ENCODE measurements around the gene NSMCE1. TPM values are rescaled to one million over a fixed set of nuclear protein-coding genes. Genes with fewer than 3 reads are reported as not detected.

Gene NSMCE1
- total RNA-seq, 1 experiment from 2014 or later = 45.7 TPM

DNA sequence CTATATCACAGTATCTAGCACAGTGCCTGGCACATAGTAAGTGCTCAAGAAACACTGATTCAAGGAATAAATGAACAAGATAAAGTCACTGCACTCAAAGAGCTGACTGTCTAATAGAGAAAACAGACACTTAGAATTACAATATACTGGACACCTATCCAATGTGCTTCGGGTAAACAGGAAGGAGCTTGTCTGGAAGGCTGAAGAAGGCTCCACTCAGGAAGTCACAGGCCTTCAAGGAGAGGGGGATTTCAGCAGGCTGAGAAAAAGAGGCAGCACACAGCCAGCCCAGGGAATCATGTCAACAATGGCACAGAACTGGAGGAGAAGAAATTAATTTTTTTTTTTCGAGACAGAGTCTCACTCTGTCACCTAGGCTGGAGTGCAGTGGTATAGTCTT, 35.5 kb upstream of the NSMCE1 start:
- Histone ChIP-seq H3K27me3 (replicated peaks; ENCODE audit: insufficient read depth, low read depth, low read length, poor library complexity) (no peaks in the 10 kb centered on the region), H3K4me1 (ENCODE audit: insufficient read depth, low read length, poor library complexity, severe bottlenecking) (no peaks in the 10 kb centered on the region), H3K27ac (ENCODE audit: low read depth, low read length, poor library complexity, severe bottlenecking) (no peak overlapping the region), H3K4me3 (ENCODE audit: low read depth, low read length, poor library complexity, severe bottlenecking) (no peak overlapping the region), H3K36me3 (ENCODE audit: insufficient read depth, low read length, poor library complexity, severe bottlenecking) (no peaks in the 10 kb centered on the region), H3K9me3 (ENCODE audit: low read depth, low read length, poor library complexity, severe bottlenecking) (peaks cover 4% of the 10 kb centered on the region)
- ChIA-PET POLR2A (ENCODE audit: low non-redundant PET) (no interaction called here), CTCF (no interaction called here)
- BruUV-seq (replicated peaks) = no TSS peak
- intact Hi-C loops (cut with micrococcal nuclease; ENCODE audit: unreplicated experiment) = no loop called here
- DNase-seq (ENCODE audit: low spot score) = no peak
- TF ChIP-seq EZH2 (IDR thresholded peaks at IDR 0.05; ENCODE audit: borderline replicate concordance, low read depth, low read length, poor library complexity, severe bottlenecking) = no peak
- TF ChIP-seq, protein P1, sequence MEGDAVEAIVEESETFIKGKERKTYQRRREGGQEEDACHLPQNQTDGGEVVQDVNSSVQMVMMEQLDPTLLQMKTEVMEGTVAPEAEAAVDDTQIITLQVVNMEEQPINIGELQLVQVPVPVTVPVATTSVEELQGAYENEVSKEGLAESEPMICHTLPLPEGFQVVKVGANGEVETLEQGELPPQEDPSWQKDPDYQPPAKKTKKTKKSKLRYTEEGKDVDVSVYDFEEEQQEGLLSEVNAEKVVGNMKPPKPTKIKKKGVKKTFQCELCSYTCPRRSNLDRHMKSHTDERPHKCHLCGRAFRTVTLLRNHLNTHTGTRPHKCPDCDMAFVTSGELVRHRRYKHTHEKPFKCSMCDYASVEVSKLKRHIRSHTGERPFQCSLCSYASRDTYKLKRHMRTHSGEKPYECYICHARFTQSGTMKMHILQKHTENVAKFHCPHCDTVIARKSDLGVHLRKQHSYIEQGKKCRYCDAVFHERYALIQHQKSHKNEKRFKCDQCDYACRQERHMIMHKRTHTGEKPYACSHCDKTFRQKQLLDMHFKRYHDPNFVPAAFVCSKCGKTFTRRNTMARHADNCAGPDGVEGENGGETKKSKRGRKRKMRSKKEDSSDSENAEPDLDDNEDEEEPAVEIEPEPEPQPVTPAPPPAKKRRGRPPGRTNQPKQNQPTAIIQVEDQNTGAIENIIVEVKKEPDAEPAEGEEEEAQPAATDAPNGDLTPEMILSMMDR (conservative IDR thresholded peaks at IDR 0.05; ENCODE audit: low read depth, low read length) = no peak

DNA sequence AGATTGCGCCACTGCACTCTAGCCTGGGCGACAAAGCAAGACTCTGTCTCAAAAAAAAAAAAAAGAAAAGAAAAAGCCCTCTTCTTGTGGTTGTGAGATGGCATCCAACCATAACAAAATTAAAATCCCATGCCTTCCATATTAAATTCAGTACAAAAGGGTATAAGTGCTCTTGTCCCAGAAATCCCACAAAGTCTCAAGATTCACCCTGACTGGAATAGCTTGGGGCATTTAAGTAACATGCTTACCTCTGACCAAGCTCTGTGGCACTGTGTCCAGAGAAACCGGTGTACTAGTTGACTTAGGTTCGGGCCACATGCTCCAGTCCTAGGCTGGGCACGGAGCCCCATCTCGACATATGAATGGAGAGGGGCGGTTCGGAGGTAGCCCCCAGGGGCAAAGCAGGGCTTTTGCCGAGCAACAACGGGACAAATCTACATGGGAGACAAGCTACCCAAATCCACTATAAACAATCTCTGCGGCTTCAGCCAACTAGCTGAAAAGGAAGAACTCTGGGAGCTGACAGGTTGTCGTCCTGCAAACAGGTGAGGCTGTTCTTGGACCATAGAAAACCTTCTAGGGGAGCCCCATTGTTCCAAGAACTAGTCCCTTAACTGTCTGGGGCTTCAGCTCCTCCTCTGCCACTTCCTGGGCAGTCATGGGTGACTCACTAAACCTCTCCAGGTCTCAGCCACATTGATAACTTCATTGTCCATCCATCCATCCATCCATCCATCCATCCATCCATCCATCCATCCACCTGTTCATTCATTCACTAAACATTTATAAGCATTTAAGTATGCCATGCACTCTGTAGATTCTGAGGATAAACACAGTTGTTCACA, 34.9 kb upstream of the NSMCE1 start:
- no peak for DNase-seq (ENCODE audit: low spot score)
- no peaks in the 10 kb centered on the region for H3K36me3 ChIP-seq (ENCODE audit: insufficient read depth, low read length, poor library complexity, severe bottlenecking)
- H3K4me3 ChIP-seq (ENCODE audit: low read depth, low read length, poor library complexity, severe bottlenecking) = no peak overlapping the region
- TF ChIP-seq, protein P1 (conservative IDR thresholded peaks at IDR 0.05; ENCODE audit: low read depth, low read length) = no peak
- no peak for TF ChIP-seq EZH2 (IDR thresholded peaks at IDR 0.05; ENCODE audit: borderline replicate concordance, low read depth, low read length, poor library complexity, severe bottlenecking)
- no TSS peak for BruUV-seq (replicated peaks)
- ChIA-PET POLR2A (ENCODE audit: low non-redundant PET) (no interaction called here), CTCF (no interaction called here)
- intact Hi-C loops (cut with micrococcal nuclease; ENCODE audit: unreplicated experiment) = no loop called here
- H3K27me3 ChIP-seq (replicated peaks; ENCODE audit: insufficient read depth, low read depth, low read length, poor library complexity) = no peaks in the 10 kb centered on the region
- H3K27ac ChIP-seq (ENCODE audit: low read depth, low read length, poor library complexity, severe bottlenecking) = no peak overlapping the region
- no peaks in the 10 kb centered on the region for H3K4me1 ChIP-seq (ENCODE audit: insufficient read depth, low read length, poor library complexity, severe bottlenecking)
- H3K9me3 ChIP-seq (ENCODE audit: low read depth, low read length, poor library complexity, severe bottlenecking) = no peaks in the 10 kb centered on the region

DNA sequence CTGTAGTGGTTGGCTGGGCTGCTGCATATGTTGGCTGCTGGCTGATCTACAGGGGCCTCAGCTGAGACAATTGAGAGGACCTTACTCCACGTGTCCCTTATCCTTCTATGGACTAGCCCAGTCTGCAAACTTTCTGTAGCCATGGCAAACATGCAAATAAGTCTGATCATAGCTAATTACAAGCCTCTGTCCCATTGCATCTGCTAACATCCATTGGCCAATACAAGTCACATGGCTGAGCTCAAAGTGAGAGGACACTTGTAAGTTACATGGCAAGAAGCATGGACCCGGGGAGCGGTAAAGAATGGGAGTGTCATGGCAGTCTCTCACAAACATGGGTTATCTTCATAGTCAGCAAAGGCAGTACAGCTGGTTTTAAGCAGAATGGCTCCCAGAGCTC, 33.6 kb upstream of the NSMCE1 start:
- Histone ChIP-seq H3K4me1 (ENCODE audit: insufficient read depth, low read length, poor library complexity, severe bottlenecking) (no peaks in the 10 kb centered on the region), H3K36me3 (ENCODE audit: insufficient read depth, low read length, poor library complexity, severe bottlenecking) (no peaks in the 10 kb centered on the region), H3K9me3 (ENCODE audit: low read depth, low read length, poor library complexity, severe bottlenecking) (no peaks in the 10 kb centered on the region), H3K27me3 (replicated peaks; ENCODE audit: insufficient read depth, low read depth, low read length, poor library complexity) (no peaks in the 10 kb centered on the region), H3K27ac (ENCODE audit: low read depth, low read length, poor library complexity, severe bottlenecking) (no peak overlapping the region), H3K4me3 (ENCODE audit: low read depth, low read length, poor library complexity, severe bottlenecking) (no peak overlapping the region)
- no peak for DNase-seq (ENCODE audit: low spot score)
- TF ChIP-seq, protein P1 (conservative IDR thresholded peaks at IDR 0.05; ENCODE audit: low read depth, low read length) = no peak
- TF ChIP-seq EZH2 (IDR thresholded peaks at IDR 0.05; ENCODE audit: borderline replicate concordance, low read depth, low read length, poor library complexity, severe bottlenecking) = no peak
- no TSS peak for BruUV-seq (replicated peaks)
- ChIA-PET CTCF (no interaction called here), POLR2A (ENCODE audit: low non-redundant PET) (no interaction called here)
- intact Hi-C loops (cut with micrococcal nuclease; ENCODE audit: unreplicated experiment) = no loop called here

All from A673 (cell line).